Right lung (tissue), 10 donors: ENCODE results near the gene APBA2. TPM values are rescaled to one million over a fixed set of nuclear protein-coding genes. Genes with fewer than 3 reads are reported as not detected.
A peak's percentile ranks its signal among the peaks of the same experiment; 100 is the strongest.
"Not testable (repeated sequence)": the region's sequence is repeated elsewhere in the genome, so short reads cannot be mapped to it uniquely, and the experiment has no call there.

Experiments
- DNase-seq, 2 donors: peaks; one replicate each; pipeline ENCODE4 v3.0.0-alpha.2; 2013
- long read RNA-seq, 8 donors: transcript quantifications; one replicate each; lab custom pipeline, GENCODE V29; 2026
- polyA plus RNA-seq, 5 donors: library from polyadenylated mRNA; unstranded; fragments of 120-200 nt; gene quantifications; one replicate each; pipeline versions ENCODE4 v1.2.1 to v1.2.3, GENCODE V29; 2013; ENCODE audit warnings: inconsistent platforms in 1 of 5, low replicate concordance in 1 of 5; ENCODE audit not compliant: insufficient read length in 5 of 5, insufficient read depth in 1 of 5

Gene APBA2
- polyA plus RNA-seq = 10 to 100 TPM in 4 of 5 donors, 1 to 10 TPM in 1; 8.5 to 14.6 (median 11.5) TPM
- long read RNA-seq, donor 1 = 0 reads
- long read RNA-seq, donor 2 = 0 reads
- long read RNA-seq, donor 3 = 0 reads
- long read RNA-seq, donor 4 = 0 reads
- long read RNA-seq, donor 5 = 0 reads
- long read RNA-seq, donor 6, partial matches to known transcripts = 0 of 1 reads
- long read RNA-seq, donor 6, other reads (novel, unspliced or antisense) = 0 of 1 reads
- long read RNA-seq, donor 7, partial matches to known transcripts = 0 of 5 reads
- long read RNA-seq, donor 7, other reads (novel, unspliced or antisense) = 5 of 5 reads
- long read RNA-seq, donor 8 = 0 reads

- peak in 1 of 2 donors; percentile 38 for DNase-seq
Observed at GRCh38 chr15:28885630-28886430, at the start of gene APBA2. APBA2 (plus strand) TSS chr15:28885974; CDS start chr15:29053885, 167,911 bp downstream.

- not testable (repeated sequence) for DNase-seq
Observed at GRCh38 chr15:28840285-28840684, 45.5 kb upstream of the APBA2 start.

GRCh38 chr15:28842210-28842609 is 43.6 kb upstream of the APBA2 start:
- DNase-seq = not testable (repeated sequence)

- DNase-seq = not testable (repeated sequence)
Observed at GRCh38 chr15:28843520-28843919, 42.3 kb upstream of the APBA2 start.

- DNase-seq = not testable (repeated sequence)
Observed at GRCh38 chr15:28844147-28844546, 41.6 kb upstream of the APBA2 start.

GRCh38 chr15:28847247-28847646 is 38.5 kb upstream of the APBA2 start:
- not testable (repeated sequence) for DNase-seq

- not testable (repeated sequence) for DNase-seq
Observed at GRCh38 chr15:28847959-28848358, 37.8 kb upstream of the APBA2 start.

- DNase-seq = not testable (repeated sequence)
Observed at GRCh38 chr15:28848521-28848920, 37.3 kb upstream of the APBA2 start, which contains the start of gene GOLGA6L7. GOLGA6L7 (minus strand) TSS chr15:28848644; CDS start chr15:28848549, 95 bp downstream.

- not testable (repeated sequence) for DNase-seq
Observed at GRCh38 chr15:28849271-28849670, 36.5 kb upstream of the APBA2 start.

- DNase-seq = not testable (repeated sequence)
Observed at GRCh38 chr15:28849766-28850165, 36.0 kb upstream of the APBA2 start.

- DNase-seq = not testable (repeated sequence)
Observed at GRCh38 chr15:28853654-28854053, 32.1 kb upstream of the APBA2 start.

GRCh38 chr15:28854578-28854977 is 31.2 kb upstream of the APBA2 start:
- not testable (repeated sequence) for DNase-seq

GRCh38 chr15:28861031-28861534 is 24.7 kb upstream of the APBA2 start:
- peak; percentile 74 to 83 for DNase-seq

- not testable (repeated sequence) for DNase-seq
Observed at GRCh38 chr15:28861589-28862293, 24.0 kb upstream of the APBA2 start.

GRCh38 chr15:28868744-28869345 is 16.9 kb upstream of the APBA2 start:
- peak in 1 of 2 donors; percentile 38 for DNase-seq

GRCh38 chr15:28871168-28871567 is 14.6 kb upstream of the APBA2 start:
- no peak for DNase-seq

GRCh38 chr15:28873006-28873405 is 12.8 kb upstream of the APBA2 start:
- DNase-seq = no peak

- no peak for DNase-seq
Observed at GRCh38 chr15:28873585-28874190, 12.1 kb upstream of the APBA2 start.

- DNase-seq = no peak
Observed at GRCh38 chr15:28875461-28876000, 10.2 kb upstream of the APBA2 start.

- no peak for DNase-seq
Observed at GRCh38 chr15:28876131-28876844, 9.5 kb upstream of the APBA2 start.
